Stomach (tissue), 9 donors: ENCODE results near the gene IGF1R. TPM values are rescaled to one million over a fixed set of nuclear protein-coding genes. Genes with fewer than 3 reads are reported as not detected.

ENCODE experiments used
- DNase-seq, 2 donors: peaks; one replicate each; pipeline versions ENCODE4 v3.0.0 to v3.0.0-alpha.2; 2013 to 2019
- H3K27ac ChIP-seq, 5 donors: fragments of 200-600 bp in 4 of 5; sonication (generic) in 4 of 5; one replicate each; pipeline ENCODE4 v1.5.1; 2013 to 2019; ENCODE audit warnings: mild to moderate bottlenecking in 1 of 5, moderate library complexity in 1 of 5
- H3K27me3 ChIP-seq, 3 donors: fragments of 200-600 bp; sonication (generic); one replicate each; pipeline ENCODE4 v1.5.1; 2017 to 2019; ENCODE audit warnings: mixed run types in 1 of 3
- H3K36me3 ChIP-seq, 4 donors: fragments of 200-600 bp; sonication (generic); 1 replicate in 3 of 4; 2 replicates in 1 of 4; pipeline ENCODE4 v1.5.1; 2016 to 2019
- H3K4me1 ChIP-seq, 4 donors: fragments of 200-600 bp; sonication (generic); one replicate each; pipeline ENCODE4 v1.5.1; 2016 to 2019
- H3K4me3 ChIP-seq, 4 donors: fragments of 200-600 bp; sonication (generic) in 3 of 4; one replicate each; pipeline ENCODE4 v1.5.1; 2016 to 2019; ENCODE audit warnings: mild to moderate bottlenecking in 1 of 4
- H3K9me3 ChIP-seq, 4 donors: fragments of 200-600 bp; sonication (generic); one replicate each; pipeline ENCODE4 v1.5.1; 2016 to 2019
- CTCF ChIP-seq, 7 experiments: fragments of 450-650 bp in 4 of 7; fragments of 200-600 bp in 3 of 7; sonication (generic) in 3 of 7; IDR thresholded peaks; one replicate each; pipeline ENCODE4 v1.5.1; 2016 to 2019; ENCODE audit warnings: antibody characterized with exemption in 7 of 7, control low read depth in 2 of 7, mild to moderate bottlenecking in 1 of 7
- EP300 ChIP-seq: sonication (generic); formaldehyde crosslinking; IDR thresholded peaks from one replicate; pipeline ENCODE4 v1.6.1; 2017; ENCODE audit warnings: antibody characterized with exemption
- POLR2A ChIP-seq, 4 donors: fragments of 450-650 bp; IDR thresholded peaks; one replicate each; pipeline ENCODE4 v1.6.1; 2016; ENCODE audit warnings: antibody characterized with exemption in 4 of 4, control low read depth in 2 of 4, mild to moderate bottlenecking in 1 of 4, moderate library complexity in 1 of 4
- POLR2AphosphoS5 ChIP-seq, 3 donors: sonication (generic); formaldehyde crosslinking; IDR thresholded peaks; one replicate each; pipeline ENCODE4 v1.6.1; 2016; ENCODE audit warnings: antibody characterized with exemption in 3 of 3
- WGBS, 5 donors: extraction: QIAGEN DNeasy Blood & Tissue Kit in 3 of 5; methylation state at CpG; one replicate each; pipeline versions ENCODE4 v1.1.5 to v1.1.7; 2013 to 2018; 5-methylcytosine and 5-hydroxymethylcytosine counted together
- intact Hi-C: fragments of 100-400 bp; cut with DNase I; formaldehyde crosslinking; loops from one replicate; pipeline ENCODE4 v1.15.1; 2023; ENCODE audit warnings: low total_unique reads
- polyA plus RNA-seq, 3 donors: library from polyadenylated mRNA; stranded (reverse); fragments of 200-250 nt; gene quantifications; one replicate each; pipeline ENCODE4 v1.2.3, GENCODE V29; 2013
- total RNA-seq, 5 donors: library from RNA; depleted of rRNA; stranded (reverse); fragments of >200 nt; gene quantifications; one replicate each; pipeline versions ENCODE4 v1.1.0 to v1.2.3, GENCODE V29; 2014 to 2016
- donor health status: healthy with polysubstance abuse.
- donor health status: Bipolar disorder and iron deficiency.
- donor health status: healthy.

Gene IGF1R
- total and polyA plus RNA-seq, 8 donors, result 2.3 to 131 (median 42.8) TPM

- Histone ChIP-seq H3K27me3 (no peaks in the 10 kb centered on the region), H3K4me1 (peaks cover 18 to 73% (median 50%) of the 10 kb centered on the region in 4 donors), H3K36me3 (no peaks in the 10 kb centered on the region), H3K4me3 (no peak overlapping the region), H3K9me3 (no peaks in the 10 kb centered on the region), H3K27ac (peak overlapping the region in 1 of 5 donors; percentile 44)
- no peak for TF ChIP-seq POLR2AphosphoS5 (IDR thresholded peaks at IDR 0.05)
- no peak for TF ChIP-seq CTCF (IDR thresholded peaks at IDR 0.05)
- no peak for TF ChIP-seq EP300
- TF ChIP-seq POLR2A (IDR thresholded peaks at IDR 0.05), result no peak
- 74 to 92% (median 84%) methylated on average over 6 of the region's 6 CpGs for WGBS, 5 donors
- DNase-seq, result no peak
- intact Hi-C loops, result loop anchor here (10.0 kb wide), 1 partner anchor 68 kb away; no protein-coding TSS in a partner anchor
Observed at GRCh38 chr15:98743177-98743576, 94.8 kb downstream of the IGF1R start.

GRCh38 chr15:98744506-98744905 lies 96.2 kb downstream of the IGF1R start:
- 53 to 66% (median 56%) methylated on average over 2 of the region's 2 CpGs for WGBS, 5 donors

GRCh38 chr15:98745179-98745578 lies 96.8 kb downstream of the IGF1R start:
- Histone ChIP-seq H3K27ac (peak overlapping the region in 4 of 5 donors; percentile 26 to 34 (median 28)), H3K36me3 (no peaks in the 10 kb centered on the region), H3K4me1 (peaks cover 18 to 87% (median 63%) of the 10 kb centered on the region in 4 donors), H3K9me3 (no peaks in the 10 kb centered on the region), H3K27me3 (no peaks in the 10 kb centered on the region), H3K4me3 (no peak overlapping the region)
- 55 to 80% (median 72%) methylated on average over 3 of the region's 3 CpGs for WGBS, 5 donors
- peak in 1 of 2 donors; percentile 37 for DNase-seq
- intact Hi-C loops, result loop anchor here (10.0 kb wide), 1 partner anchor 70 kb away; no protein-coding TSS in a partner anchor
- TF ChIP-seq EP300, result no peak
- TF ChIP-seq CTCF (IDR thresholded peaks at IDR 0.05), result no peak
- no peak for TF ChIP-seq POLR2AphosphoS5 (IDR thresholded peaks at IDR 0.05)
- TF ChIP-seq POLR2A (IDR thresholded peaks at IDR 0.05), result no peak

More at GRCh38 chr15:98744506-98744905, 96.2 kb downstream of the IGF1R start:
- Histone ChIP-seq H3K27me3 (no peaks in the 10 kb centered on the region), H3K4me1 (peaks cover 18 to 85% (median 59%) of the 10 kb centered on the region in 4 donors), H3K4me3 (no peak overlapping the region), H3K9me3 (no peaks in the 10 kb centered on the region), H3K36me3 (no peaks in the 10 kb centered on the region), H3K27ac (peak overlapping the region in 2 of 5 donors; percentile 9 to 29)
- no peak for TF ChIP-seq EP300
- TF ChIP-seq POLR2AphosphoS5 (IDR thresholded peaks at IDR 0.05), result no peak
- no peak for TF ChIP-seq CTCF (IDR thresholded peaks at IDR 0.05)
- no peak for TF ChIP-seq POLR2A (IDR thresholded peaks at IDR 0.05)
- intact Hi-C loops, result loop anchor here (10.0 kb wide), 1 partner anchor 70 kb away; no protein-coding TSS in a partner anchor
- no peak for DNase-seq

- intact Hi-C loops, result loop anchor here (10.0 kb wide), 1 partner anchor 71 kb away; no protein-coding TSS in a partner anchor
- TF ChIP-seq EP300 (no peak), POLR2A (IDR thresholded peaks at IDR 0.05) (no peak), CTCF (IDR thresholded peaks at IDR 0.05) (no peak), POLR2AphosphoS5 (IDR thresholded peaks at IDR 0.05) (no peak)
- Histone ChIP-seq H3K27me3 (no peaks in the 10 kb centered on the region), H3K36me3 (no peaks in the 10 kb centered on the region), H3K27ac (peak overlapping the region; percentile 4 to 34 (median 28)), H3K4me1 (peaks cover 18 to 87% (median 65%) of the 10 kb centered on the region in 4 donors), H3K9me3 (no peaks in the 10 kb centered on the region), H3K4me3 (no peak overlapping the region)
- no peak for DNase-seq
- WGBS, 5 donors, result 26 to 53% (median 32%) methylated on average over 10 of the region's 10 CpGs
Observed at GRCh38 chr15:98745650-98746374, 97.5 kb downstream of the IGF1R start.
